Measurements from ENCODE around the gene E4F1. TPM values are rescaled to one million over a fixed set of nuclear protein-coding genes. Genes with fewer than 3 reads are reported as not detected.
A peak's percentile ranks its signal among the peaks of the same experiment; 100 is the strongest.

The E4F1 gene
- total and polyA plus RNA-seq, 9 of the 15 experiments (the other 6 are each of a cell fraction or from before 2014, with no cell fraction given) = 0.48 to 94.9 (median 20.4) TPM

DNA sequence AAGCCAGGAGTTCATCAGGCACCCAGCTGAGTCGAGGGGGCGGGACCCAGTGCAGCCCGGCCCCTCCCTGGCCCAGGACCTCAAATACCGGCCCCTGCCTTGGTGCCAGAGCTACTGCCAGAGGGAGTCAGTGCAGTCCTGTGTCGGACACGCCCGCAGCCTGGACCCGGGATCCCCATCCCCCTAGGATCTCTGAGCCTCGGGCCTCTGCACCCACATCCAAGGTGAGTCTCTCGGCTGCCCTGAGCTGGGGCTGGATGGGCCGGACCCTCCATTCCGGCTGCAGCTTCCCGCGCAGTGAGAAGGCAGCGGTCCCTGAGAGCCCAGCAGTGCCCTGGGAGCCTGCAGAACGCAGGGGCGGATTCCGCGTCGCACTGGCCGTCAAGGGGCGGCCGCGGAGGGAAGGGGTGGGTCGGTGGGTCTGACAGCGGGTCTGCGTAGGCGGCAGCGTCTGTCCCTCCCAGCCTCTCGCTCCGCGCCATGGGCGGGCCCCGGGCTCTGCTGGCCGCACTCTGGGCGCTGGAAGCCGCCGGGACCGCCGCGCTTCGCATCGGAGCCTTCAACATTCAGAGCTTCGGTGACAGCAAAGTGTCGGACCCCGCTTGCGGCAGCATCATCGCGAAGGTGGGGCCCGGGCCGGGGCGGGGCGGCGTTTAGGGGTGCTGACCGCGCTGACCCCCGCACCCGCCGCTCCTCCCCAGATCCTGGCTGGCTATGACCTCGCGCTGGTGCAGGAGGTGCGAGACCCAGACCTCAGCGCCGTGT, 13.1 kb downstream of the E4F1 start, which contains the start of gene DNASE1L2 (continued):
- TF ChIP-seq HCFC1 (IDR thresholded peaks at IDR 0.05; ENCODE audit: low read depth, low read length) = no peak
- TF ChIP-seq ZNF24 (IDR thresholded peaks at IDR 0.05) = no peak
- TF ChIP-seq LCOR (CRISPR knock-in tag; IDR thresholded peaks at IDR 0.05) = no peak
- TF ChIP-seq, protein P1, sequence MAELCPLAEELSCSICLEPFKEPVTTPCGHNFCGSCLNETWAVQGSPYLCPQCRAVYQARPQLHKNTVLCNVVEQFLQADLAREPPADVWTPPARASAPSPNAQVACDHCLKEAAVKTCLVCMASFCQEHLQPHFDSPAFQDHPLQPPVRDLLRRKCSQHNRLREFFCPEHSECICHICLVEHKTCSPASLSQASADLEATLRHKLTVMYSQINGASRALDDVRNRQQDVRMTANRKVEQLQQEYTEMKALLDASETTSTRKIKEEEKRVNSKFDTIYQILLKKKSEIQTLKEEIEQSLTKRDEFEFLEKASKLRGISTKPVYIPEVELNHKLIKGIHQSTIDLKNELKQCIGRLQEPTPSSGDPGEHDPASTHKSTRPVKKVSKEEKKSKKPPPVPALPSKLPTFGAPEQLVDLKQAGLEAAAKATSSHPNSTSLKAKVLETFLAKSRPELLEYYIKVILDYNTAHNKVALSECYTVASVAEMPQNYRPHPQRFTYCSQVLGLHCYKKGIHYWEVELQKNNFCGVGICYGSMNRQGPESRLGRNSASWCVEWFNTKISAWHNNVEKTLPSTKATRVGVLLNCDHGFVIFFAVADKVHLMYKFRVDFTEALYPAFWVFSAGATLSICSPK (IDR thresholded peaks at IDR 0.05; ENCODE audit: borderline replicate concordance) = no peak
- TF ChIP-seq ELK3 (CRISPR knock-in tag; IDR thresholded peaks at IDR 0.05) = no peak
- no peak for TF ChIP-seq ZNF263 (CRISPR knock-in tag; IDR thresholded peaks at IDR 0.05; ENCODE audit: borderline replicate concordance)
- TF ChIP-seq, protein P2, sequence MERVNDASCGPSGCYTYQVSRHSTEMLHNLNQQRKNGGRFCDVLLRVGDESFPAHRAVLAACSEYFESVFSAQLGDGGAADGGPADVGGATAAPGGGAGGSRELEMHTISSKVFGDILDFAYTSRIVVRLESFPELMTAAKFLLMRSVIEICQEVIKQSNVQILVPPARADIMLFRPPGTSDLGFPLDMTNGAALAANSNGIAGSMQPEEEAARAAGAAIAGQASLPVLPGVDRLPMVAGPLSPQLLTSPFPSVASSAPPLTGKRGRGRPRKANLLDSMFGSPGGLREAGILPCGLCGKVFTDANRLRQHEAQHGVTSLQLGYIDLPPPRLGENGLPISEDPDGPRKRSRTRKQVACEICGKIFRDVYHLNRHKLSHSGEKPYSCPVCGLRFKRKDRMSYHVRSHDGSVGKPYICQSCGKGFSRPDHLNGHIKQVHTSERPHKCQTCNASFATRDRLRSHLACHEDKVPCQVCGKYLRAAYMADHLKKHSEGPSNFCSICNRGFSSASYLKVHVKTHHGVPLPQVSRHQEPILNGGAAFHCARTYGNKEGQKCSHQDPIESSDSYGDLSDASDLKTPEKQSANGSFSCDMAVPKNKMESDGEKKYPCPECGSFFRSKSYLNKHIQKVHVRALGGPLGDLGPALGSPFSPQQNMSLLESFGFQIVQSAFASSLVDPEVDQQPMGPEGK (CRISPR knock-in tag; IDR thresholded peaks at IDR 0.05; ENCODE audit: borderline replicate concordance) = no peak
- TF ChIP-seq E2F1 (CRISPR knock-in tag; IDR thresholded peaks at IDR 0.05) = no peak
- no peak for TF ChIP-seq FOXJ2 (tag; IDR thresholded peaks at IDR 0.05)
- TF ChIP-seq TGIF2 (CRISPR knock-in tag; IDR thresholded peaks at IDR 0.05) = 0 out of 2 replicates have a peak, but pooled peaks have one; percentile 26
- TF ChIP-seq POLR2A (conservative IDR thresholded peaks at IDR 0.05) = peak; percentile 42
- no peak for TF ChIP-seq SNIP1 (IDR thresholded peaks at IDR 0.05; ENCODE audit: low read depth)
- TF ChIP-seq BRCA1 (IDR thresholded peaks at IDR 0.05) = no peak
- TF ChIP-seq BRCA1 (CRISPR knock-in tag; IDR thresholded peaks at IDR 0.05) = no peak
- TF ChIP-seq PHF20 (IDR thresholded peaks at IDR 0.05; ENCODE audit: partially characterized antibody) = no peak
- TF ChIP-seq, protein P3, sequence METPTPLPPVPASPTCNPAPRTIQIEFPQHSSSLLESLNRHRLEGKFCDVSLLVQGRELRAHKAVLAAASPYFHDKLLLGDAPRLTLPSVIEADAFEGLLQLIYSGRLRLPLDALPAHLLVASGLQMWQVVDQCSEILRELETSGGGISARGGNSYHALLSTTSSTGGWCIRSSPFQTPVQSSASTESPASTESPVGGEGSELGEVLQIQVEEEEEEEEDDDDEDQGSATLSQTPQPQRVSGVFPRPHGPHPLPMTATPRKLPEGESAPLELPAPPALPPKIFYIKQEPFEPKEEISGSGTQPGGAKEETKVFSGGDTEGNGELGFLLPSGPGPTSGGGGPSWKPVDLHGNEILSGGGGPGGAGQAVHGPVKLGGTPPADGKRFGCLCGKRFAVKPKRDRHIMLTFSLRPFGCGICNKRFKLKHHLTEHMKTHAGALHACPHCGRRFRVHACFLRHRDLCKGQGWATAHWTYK (CRISPR knock-in tag; IDR thresholded peaks at IDR 0.05) = no peak
- TF ChIP-seq MEF2D (tag; conservative IDR thresholded peaks at IDR 0.05; ENCODE audit: low read depth) = no peak
- no peak for TF ChIP-seq TSC22D4 (tag; IDR thresholded peaks at IDR 0.05)
- TF ChIP-seq ZFP1 (CRISPR knock-in tag; IDR thresholded peaks at IDR 0.05) = no peak
- TF ChIP-seq FOS (IDR thresholded peaks at IDR 0.05; ENCODE audit: extremely low read depth, insufficient read length) = no peak
- peak; percentile 86 for TF ChIP-seq RBM22 (IDR thresholded peaks at IDR 0.05; ENCODE audit: low read depth, low read length, poor library complexity, severe bottlenecking)
- TF ChIP-seq THAP7 (CRISPR knock-in tag; IDR thresholded peaks at IDR 0.05) = no peak

All from K562 (cell line).